Measurements from ENCODE around the gene KAT5.
"Not testable (repeated sequence)": the region's sequence is repeated elsewhere in the genome, so short reads cannot be mapped to it uniquely, and the experiment has no call there.

KAT5 gene

DNA sequence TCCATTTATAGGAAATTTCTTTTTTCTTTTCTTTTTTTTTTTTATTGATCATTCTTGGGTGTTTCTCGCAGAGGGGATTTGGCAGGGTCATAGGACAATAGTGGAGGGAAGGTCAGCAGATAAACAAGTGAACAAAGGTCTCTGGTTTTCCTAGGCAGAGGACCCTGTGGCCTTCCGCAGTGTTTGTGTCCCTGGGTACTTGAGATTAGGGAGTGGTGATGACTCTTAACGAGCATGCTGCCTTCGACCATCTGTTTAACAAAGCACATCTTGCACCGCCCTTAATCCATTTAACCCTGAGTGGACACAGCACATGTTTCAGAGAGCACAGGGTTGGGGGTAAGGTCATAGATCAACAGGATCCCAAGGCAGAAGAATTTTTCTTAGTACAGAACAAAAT is 50.1 kb downstream of the KAT5 start:
- not testable (repeated sequence) for DNase-seq

DNA sequence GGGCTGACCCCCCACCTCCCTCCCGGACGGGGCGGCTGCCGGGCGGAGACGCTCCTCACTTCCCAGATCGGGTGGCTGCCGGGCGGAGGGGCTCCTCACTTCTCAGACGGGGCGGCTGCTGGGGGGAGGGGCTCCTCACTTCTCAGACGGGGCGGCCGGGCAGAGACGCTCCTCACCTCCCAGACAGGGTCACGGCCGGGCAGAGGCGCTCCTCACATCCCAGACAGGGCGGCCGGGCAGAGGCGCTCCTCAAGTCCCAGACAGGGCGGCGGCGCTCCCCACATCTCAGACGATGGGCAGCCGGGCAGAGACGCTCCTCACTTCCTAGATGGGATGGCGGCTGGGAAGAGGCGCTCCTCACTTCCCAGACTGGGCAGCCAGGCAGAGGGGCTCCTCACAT is 50.8 kb downstream of the KAT5 start:
- not testable (repeated sequence) for DNase-seq

- no peak for DNase-seq
Measured at GRCh38 chr11:65764434-65764833, 52.4 kb downstream of the KAT5 start.

DNA sequence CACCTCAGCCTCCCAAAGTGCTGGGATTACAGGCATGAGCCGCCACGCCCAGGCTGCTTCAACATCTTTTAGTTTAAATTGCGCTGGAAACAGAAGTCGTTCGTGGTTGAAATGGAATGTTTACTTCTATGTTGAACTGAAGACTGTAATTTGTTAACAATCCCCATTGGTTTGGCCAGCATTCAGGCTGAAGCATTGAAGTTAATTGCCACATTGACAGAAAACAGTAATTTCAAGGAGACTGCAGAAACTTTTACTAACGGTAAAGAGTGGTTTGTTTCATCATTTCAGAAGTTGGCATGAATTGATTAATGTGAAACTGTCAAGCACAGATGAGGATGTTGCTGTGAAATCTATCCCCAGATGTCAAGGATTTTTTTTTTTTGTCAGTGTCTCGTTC is 54.5 kb downstream of the KAT5 start:
- no peak for DNase-seq

GRCh38 chr11:65767406-65767805 is 55.4 kb downstream of the KAT5 start:
- DNase-seq, result no peak

DNA sequence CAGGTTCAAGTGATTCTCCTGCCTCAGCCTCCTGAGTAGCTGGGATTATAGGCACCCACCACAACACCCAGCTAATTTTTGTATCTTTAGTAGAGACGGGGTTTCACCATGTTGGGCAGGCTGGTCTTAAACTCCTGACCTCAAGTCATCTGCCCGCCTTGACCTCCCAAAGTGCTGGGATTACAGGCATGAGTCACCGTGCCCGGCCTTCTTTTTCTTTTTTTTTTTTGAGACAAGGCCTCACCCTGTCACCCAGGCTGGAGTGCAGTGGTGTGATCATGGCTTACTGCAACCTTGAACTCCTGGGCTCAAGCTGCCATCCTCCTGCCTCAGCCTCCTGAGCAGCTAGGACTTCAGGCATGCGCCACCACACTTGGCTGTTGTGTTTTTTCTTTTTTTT is 55.8 kb downstream of the KAT5 start:
- not testable (repeated sequence) for DNase-seq
